Fibroblast of skin of right biceps (primary cell): Measurements from ENCODE around the gene RGS1.

ENCODE experiments used
- DNase-seq: peaks from one replicate; pipeline ENCODE4 v3.0.0-alpha.2; 2013

RGS1 gene

DNA sequence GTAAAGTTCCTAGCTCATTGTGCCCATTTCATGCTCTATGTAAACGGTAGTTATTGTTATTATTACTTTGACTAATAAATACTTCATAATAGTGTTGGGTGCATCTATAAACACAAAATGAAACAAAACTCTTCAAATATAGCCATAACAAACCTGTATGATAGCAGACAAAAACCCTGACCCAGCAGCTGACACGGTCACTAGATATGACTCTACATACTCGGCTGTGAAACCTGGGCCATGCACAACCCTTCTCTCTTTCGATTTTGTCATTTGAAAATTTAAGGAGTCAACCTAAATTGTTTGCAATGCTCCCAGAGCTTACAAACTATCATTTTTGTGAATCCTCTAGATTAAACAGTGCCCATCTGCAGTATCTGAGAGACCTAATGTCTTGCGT, 52.3 kb downstream of the RGS1 start:
- no peak for DNase-seq

DNA sequence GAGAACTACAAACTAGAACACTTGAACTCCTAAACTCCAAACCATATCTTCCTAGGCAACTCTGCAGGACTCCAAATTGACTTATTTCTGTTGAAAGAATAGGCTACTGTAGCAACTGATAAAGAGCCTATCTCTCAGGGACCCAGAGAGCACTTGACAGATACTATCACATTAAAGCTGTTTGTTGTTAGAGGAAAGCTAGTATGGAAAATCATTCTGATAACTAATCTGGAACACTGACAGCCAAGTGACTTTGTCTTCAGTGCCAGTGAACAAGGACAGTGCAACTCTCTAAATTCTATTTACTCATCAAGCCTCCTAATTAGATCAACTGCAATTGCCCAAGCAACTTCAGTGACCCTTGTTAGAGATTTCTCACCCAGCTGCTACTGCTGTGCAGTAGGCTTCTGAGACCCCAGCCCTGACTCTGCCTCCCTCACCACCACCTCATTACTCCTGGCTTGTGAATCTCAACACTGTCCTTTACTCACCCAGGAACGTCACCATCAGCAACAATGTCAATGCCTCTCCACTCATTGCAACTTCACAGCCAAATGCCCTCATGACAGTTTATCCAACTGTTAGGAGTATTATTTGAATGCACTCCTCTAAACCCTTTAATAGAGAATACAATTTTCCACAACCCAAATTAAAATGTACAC, 53.0 kb downstream of the RGS1 start:
- no peak for DNase-seq

DNA sequence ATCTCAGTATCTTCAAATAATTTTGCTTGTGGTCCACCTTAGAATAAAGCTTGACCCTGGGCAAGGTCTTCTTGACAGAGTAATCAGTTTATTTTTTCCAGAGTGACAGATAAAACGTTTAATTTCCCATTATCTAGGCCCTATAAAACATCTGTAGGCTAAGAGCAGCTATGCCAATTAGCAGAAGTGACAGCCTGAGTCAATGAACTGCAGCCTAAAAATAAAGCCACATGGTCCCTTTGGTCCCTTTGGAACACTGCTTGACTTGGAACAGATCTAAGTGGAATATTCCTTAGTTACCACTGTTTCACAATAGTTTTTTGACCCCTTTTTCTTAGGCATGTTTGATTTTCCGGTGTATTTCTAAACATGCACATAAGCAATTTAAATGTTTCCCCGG, 54.0 kb downstream of the RGS1 start:
- no peak for DNase-seq
